ENCODE measurements around the gene POC1A.
A peak's percentile ranks its signal among the peaks of the same experiment; 100 is the strongest.
"Not testable (repeated sequence)": the region's sequence is repeated elsewhere in the genome, so short reads cannot be mapped to it uniquely, and the experiment has no call there.

Gene POC1A

DNA sequence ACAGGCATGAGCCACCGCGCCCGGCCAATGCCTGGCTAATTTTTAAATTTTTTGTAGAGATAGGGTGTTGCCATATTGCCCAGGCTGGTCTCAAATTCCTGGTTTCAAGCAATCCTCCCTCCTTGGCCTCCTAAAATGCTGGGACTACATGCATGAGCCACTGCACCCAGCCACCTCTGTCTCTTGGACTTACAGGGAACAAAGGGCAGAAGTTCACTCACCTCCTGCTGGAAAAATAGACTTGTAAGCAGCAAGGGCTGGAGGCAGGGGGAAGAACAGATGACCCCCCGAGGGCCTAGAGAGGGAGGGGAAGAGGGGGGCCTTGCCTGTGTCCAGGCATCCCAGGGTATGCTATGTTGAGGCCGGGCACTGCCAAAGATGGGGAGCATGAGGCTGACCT is 120.0 kb downstream of the POC1A start:
- no peak overlapping the region for H3K4me3 ChIP-seq (ENCODE audit: low read depth, low read length)
- DNase-seq = no peak
- no peaks in the 10 kb centered on the region for H3K27me3 ChIP-seq (ENCODE audit: insufficient read depth, low read depth, severe bottlenecking)
- TF ChIP-seq, protein P1, sequence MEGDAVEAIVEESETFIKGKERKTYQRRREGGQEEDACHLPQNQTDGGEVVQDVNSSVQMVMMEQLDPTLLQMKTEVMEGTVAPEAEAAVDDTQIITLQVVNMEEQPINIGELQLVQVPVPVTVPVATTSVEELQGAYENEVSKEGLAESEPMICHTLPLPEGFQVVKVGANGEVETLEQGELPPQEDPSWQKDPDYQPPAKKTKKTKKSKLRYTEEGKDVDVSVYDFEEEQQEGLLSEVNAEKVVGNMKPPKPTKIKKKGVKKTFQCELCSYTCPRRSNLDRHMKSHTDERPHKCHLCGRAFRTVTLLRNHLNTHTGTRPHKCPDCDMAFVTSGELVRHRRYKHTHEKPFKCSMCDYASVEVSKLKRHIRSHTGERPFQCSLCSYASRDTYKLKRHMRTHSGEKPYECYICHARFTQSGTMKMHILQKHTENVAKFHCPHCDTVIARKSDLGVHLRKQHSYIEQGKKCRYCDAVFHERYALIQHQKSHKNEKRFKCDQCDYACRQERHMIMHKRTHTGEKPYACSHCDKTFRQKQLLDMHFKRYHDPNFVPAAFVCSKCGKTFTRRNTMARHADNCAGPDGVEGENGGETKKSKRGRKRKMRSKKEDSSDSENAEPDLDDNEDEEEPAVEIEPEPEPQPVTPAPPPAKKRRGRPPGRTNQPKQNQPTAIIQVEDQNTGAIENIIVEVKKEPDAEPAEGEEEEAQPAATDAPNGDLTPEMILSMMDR (IDR thresholded peaks at IDR 0.05; ENCODE audit: low read depth, low read length) = no peak
- H3K27ac ChIP-seq = peak overlapping the region; percentile 92
- no peaks in the 10 kb centered on the region for H3K9me3 ChIP-seq (ENCODE audit: severe bottlenecking)
- H3K36me3 ChIP-seq = no peaks in the 10 kb centered on the region

- H3K27ac ChIP-seq = peak overlapping the region; percentile 92
- not testable (repeated sequence) for H3K9me3 ChIP-seq (ENCODE audit: severe bottlenecking); DNase-seq
Measured at GRCh38 chr3:52033748-52034147, 120.5 kb downstream of the POC1A start.

DNA sequence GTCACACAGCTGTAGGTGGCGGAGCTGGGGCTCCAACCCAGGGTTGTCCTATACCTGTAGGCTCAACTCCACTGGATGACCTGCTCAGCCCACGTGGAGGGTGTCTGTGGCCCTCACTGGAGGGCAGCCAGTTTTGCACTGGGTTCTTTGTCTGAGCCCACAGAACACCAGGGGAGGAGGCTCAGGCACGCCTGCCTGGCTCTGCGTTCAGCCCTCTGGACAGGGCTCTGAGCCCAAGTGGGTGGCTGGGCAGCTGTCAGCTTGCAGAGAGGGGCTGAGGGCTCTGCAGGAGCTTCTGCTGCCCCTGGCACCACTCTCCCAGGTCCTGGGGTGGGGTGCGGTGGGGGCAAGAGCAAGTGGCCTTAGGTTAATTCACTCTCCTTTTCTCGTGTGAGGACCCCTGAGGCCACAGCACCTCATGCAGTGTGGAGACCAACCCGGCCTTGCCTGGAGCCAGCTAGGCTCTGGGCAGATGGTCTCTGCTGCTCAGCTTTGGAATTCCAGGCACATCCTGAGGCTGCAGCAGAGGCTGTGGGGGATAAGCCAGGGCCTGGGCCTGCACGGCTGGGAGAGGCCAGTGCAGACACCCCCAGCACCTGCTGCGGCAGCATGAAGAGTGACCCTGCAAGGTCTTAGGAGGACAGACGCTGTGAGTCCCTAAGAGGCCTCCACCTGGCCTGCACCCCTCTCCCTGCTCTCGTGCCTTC is 121.4 kb downstream of the POC1A start:
- DNase-seq = peak; percentile 94
- H3K36me3 ChIP-seq = no peaks in the 10 kb centered on the region
- no peaks in the 10 kb centered on the region for H3K9me3 ChIP-seq (ENCODE audit: severe bottlenecking)
- no peaks in the 10 kb centered on the region for H3K27me3 ChIP-seq (ENCODE audit: insufficient read depth, low read depth, severe bottlenecking)
- no peak overlapping the region for H3K4me3 ChIP-seq (ENCODE audit: low read depth, low read length)
- H3K27ac ChIP-seq = peak overlapping the region; percentile 92
- TF ChIP-seq, protein P1 (IDR thresholded peaks at IDR 0.05; ENCODE audit: low read depth, low read length) = no peak

More at GRCh38 chr3:52033748-52034147, 120.5 kb downstream of the POC1A start:
- H3K4me3 ChIP-seq (ENCODE audit: low read depth, low read length); H3K27me3 ChIP-seq (ENCODE audit: insufficient read depth, low read depth, severe bottlenecking); H3K36me3 ChIP-seq: not testable (repeated sequence)

DNA sequence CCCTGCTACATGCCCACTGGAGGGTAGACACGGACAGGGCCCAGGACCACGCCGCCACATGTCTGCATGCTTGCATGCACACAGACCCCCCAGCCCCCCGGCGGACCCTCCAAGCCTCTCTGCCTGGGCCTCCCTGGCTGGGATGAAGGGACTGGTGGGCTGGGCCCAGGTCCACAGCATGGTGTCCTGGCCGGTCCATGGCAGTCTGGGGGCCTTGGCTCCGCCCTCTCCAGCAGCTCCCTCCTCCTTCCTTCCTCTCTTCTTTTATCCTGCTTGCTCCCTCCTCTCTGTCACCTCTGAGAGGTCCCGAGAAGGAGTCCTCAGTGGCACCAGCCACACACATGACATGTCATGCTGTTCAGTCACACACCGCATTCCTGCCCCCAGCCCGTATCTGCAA is 122.3 kb downstream of the POC1A start:
- peak overlapping the region; percentile 92 for H3K27ac ChIP-seq

DNA sequence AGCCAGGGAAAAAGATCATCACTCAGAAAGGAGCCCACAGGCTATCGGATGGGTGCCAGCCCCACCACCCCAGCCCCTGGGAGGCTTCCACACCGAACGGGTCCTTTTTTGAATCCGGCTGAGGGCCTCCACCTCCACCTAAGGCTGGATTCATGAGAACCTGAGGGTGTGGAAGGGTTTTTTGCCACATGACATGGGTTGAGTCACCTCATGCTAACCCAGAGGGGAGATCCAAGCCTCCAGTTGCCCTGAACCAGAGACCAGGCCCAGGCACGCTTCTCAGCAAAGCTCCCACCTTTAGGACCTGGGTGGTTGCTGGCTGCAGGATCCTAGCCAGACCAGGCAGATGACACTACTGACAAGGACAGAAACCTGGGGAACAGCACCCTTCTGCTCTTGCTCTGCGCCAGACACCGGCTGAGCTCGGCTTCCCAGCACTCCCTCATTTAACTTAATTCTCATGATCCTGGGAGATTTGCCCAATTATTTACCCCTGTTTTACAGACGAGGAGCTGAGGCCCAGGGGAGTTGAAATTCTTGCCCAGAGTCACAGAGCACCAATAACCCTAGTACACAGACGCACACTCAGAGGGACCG is 123.4 kb downstream of the POC1A start:
- H3K27me3 ChIP-seq (ENCODE audit: insufficient read depth, low read depth, severe bottlenecking) = no peaks in the 10 kb centered on the region
- TF ChIP-seq, protein P1 (IDR thresholded peaks at IDR 0.05; ENCODE audit: low read depth, low read length) = no peak

More for the DNA sequence above, 122.3 kb downstream of the POC1A start:
- Histone ChIP-seq H3K27me3 (ENCODE audit: insufficient read depth, low read depth, severe bottlenecking) (no peaks in the 10 kb centered on the region), H3K4me3 (ENCODE audit: low read depth, low read length) (no peak overlapping the region), H3K36me3 (no peaks in the 10 kb centered on the region), H3K9me3 (ENCODE audit: severe bottlenecking) (no peaks in the 10 kb centered on the region)
- TF ChIP-seq, protein P1 (IDR thresholded peaks at IDR 0.05; ENCODE audit: low read depth, low read length) = no peak
- DNase-seq = no peak

GRCh38 chr3:52029535-52029934 is 124.7 kb downstream of the POC1A start:
- H3K36me3 ChIP-seq = no peaks in the 10 kb centered on the region
- no peaks in the 10 kb centered on the region for H3K9me3 ChIP-seq (ENCODE audit: severe bottlenecking)
- H3K27me3 ChIP-seq (ENCODE audit: insufficient read depth, low read depth, severe bottlenecking) = no peaks in the 10 kb centered on the region
- H3K4me3 ChIP-seq (ENCODE audit: low read depth, low read length) = no peak overlapping the region
- H3K27ac ChIP-seq = no peak overlapping the region
- no peak for DNase-seq
- TF ChIP-seq, protein P1 (IDR thresholded peaks at IDR 0.05; ENCODE audit: low read depth, low read length) = no peak

More for the DNA sequence above, 123.4 kb downstream of the POC1A start:
- peak overlapping the region; percentile 92 for H3K27ac ChIP-seq
- H3K36me3 ChIP-seq = no peaks in the 10 kb centered on the region
- no peak overlapping the region for H3K4me3 ChIP-seq (ENCODE audit: low read depth, low read length)
- H3K9me3 ChIP-seq (ENCODE audit: severe bottlenecking) = no peaks in the 10 kb centered on the region
- no peak for DNase-seq

Data from WERI-Rb-1 (cell line).